Measurements from ENCODE around the gene SRMS. TPM values are rescaled to one million over a fixed set of nuclear protein-coding genes. Genes with fewer than 3 reads are reported as not detected.

SRMS gene
- polyA plus RNA-seq, 1 experiment = not detected

DNA sequence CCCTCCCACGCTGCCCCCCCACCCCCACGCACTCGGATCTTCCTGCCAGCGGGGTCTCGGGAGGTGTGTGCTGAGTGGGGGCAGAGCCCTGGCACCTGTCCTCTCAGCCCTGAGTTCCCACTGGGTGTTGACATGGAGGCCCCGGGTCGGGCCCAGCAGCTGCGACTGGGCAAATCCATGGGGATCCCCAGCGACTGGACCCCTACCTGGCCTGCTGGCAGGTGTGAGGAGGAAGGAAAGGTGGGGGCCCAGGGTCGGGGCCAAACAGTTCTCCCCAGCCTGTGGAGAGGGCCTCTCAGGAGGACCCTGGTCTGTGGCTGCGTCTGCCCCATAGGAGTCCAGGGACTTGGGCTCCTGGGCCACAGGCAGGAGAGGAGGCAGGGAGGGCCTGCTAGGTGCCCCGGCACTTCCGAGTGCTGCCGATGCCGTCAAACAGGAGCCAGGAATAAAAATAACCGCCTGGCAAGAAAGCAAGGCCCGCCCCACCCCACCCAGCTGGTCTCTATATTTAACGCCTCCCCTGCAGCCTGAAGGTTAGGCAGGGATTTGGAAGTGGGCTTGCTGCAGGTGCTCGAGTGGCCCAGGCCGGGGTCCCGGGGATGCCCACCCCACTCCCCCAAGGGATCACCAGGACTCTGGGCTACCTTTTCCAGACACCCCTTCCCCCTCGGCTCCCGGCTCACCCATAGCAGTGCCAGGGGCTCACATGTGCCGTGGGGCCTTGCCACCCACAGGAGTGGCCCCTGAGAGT is 47.2 kb downstream of the SRMS start:
- Histone ChIP-seq H3K9me3 (ENCODE audit: control insufficient read depth, insufficient read depth, low read length) (peaks cover 8% of the 10 kb centered on the region), H3K4me3 (ENCODE audit: low read depth, low read length) (no peak overlapping the region), H3K27me3 (ENCODE audit: control insufficient read depth, insufficient read depth, low read length) (peaks cover 47% of the 10 kb centered on the region), H3K27ac (ENCODE audit: low read depth, low read length) (no peak overlapping the region)
- POLR2A ChIA-PET = no interaction called here
- TF ChIP-seq, protein P1, sequence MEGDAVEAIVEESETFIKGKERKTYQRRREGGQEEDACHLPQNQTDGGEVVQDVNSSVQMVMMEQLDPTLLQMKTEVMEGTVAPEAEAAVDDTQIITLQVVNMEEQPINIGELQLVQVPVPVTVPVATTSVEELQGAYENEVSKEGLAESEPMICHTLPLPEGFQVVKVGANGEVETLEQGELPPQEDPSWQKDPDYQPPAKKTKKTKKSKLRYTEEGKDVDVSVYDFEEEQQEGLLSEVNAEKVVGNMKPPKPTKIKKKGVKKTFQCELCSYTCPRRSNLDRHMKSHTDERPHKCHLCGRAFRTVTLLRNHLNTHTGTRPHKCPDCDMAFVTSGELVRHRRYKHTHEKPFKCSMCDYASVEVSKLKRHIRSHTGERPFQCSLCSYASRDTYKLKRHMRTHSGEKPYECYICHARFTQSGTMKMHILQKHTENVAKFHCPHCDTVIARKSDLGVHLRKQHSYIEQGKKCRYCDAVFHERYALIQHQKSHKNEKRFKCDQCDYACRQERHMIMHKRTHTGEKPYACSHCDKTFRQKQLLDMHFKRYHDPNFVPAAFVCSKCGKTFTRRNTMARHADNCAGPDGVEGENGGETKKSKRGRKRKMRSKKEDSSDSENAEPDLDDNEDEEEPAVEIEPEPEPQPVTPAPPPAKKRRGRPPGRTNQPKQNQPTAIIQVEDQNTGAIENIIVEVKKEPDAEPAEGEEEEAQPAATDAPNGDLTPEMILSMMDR (IDR thresholded peaks at IDR 0.05; ENCODE audit: low read depth, low read length) = no peak
- CTCF ChIA-PET = no interaction called here
- DNase-seq (ENCODE audit: low read depth, low spot score) = no peak

DNA sequence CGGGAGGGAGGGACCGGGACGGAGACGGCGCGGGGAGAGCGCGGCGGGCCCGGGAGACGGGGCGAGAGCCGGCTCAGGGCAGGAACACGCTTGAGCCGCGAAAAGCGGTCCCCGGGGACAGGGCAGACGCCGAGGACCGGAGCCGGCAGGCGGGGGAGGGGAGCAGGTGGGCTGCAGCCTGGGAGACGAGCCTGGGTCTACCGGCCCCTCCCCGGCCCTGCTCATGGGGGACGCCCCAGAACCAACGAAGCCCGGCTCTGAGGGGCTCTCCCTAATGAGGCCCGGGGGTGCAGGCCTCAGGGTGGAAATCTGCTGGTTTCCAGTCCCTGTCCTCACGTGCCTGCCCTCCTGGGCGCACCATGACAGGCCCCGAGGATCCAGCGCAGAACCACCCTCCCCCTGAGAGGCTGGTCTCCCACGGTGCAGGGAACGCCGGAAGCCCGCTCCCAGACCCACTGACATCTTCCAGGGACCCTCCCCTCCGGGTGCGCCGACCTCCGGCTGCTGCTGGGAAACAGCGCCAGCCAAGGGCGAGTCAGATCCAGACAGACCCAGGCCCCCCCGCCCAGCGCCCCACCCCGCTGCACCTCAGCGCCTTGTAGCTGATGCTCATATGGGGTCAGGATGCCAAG is 48.1 kb downstream of the SRMS start:
- TF ChIP-seq, protein P1 (IDR thresholded peaks at IDR 0.05; ENCODE audit: low read depth, low read length) = no peak
- ChIA-PET CTCF (no interaction called here), POLR2A (no interaction called here)
- DNase-seq (ENCODE audit: low read depth, low spot score) = no peak
- peak overlapping the region; percentile 25; the same call in 1 of the 2 replicates for H3K4me3 ChIP-seq (ENCODE audit: low read depth, low read length)
- peaks cover 3% of the 10 kb centered on the region for H3K9me3 ChIP-seq (ENCODE audit: control insufficient read depth, insufficient read depth, low read length)
- peaks cover 41% of the 10 kb centered on the region for H3K27me3 ChIP-seq (ENCODE audit: control insufficient read depth, insufficient read depth, low read length)
- no peak overlapping the region for H3K27ac ChIP-seq (ENCODE audit: low read depth, low read length)

DNA sequence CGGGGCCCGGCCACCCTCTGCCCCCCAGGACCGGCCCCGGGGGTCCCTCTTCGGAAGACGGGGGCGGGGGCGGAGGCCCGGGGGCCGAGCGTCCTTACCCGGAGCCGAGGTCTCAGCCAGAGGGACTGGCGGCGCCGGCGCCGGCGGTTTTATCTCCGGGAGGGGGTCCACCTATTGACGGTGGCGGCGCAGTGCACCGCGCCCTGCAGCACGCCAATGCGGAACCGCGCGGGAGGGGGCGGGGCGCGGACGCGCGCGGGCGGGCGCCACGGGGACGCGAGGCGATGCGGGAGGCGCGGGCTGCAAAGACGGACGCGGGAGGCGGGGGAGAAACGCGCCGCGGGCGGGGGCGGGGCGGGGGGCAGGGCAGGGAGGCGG is 48.6 kb downstream of the SRMS start, which contains the start of gene EEF1A2:
Gene EEF1A2, minus strand, starts transcription at position 124 of the 378 bp plus-strand sequence. CDS start 1,320 bp downstream, outside the sequence.
- ChIA-PET CTCF (no interaction called here), POLR2A (no interaction called here)
- DNase-seq (ENCODE audit: low read depth, low spot score) = no peak
- H3K27me3 ChIP-seq (ENCODE audit: control insufficient read depth, insufficient read depth, low read length) = peaks cover 38% of the 10 kb centered on the region
- TF ChIP-seq, protein P1 (IDR thresholded peaks at IDR 0.05; ENCODE audit: low read depth, low read length) = no peak
- no peak within 1 kb of the TSS for H3K27ac ChIP-seq (ENCODE audit: low read depth, low read length)
- H3K9me3 ChIP-seq (ENCODE audit: control insufficient read depth, insufficient read depth, low read length) = no peaks in the 10 kb centered on the region; the same call in 1 of the 2 replicates
- H3K4me3 ChIP-seq (ENCODE audit: low read depth, low read length) = peak within 1 kb of the TSS; percentile 25; the same call in 1 of the 2 replicates

DNA sequence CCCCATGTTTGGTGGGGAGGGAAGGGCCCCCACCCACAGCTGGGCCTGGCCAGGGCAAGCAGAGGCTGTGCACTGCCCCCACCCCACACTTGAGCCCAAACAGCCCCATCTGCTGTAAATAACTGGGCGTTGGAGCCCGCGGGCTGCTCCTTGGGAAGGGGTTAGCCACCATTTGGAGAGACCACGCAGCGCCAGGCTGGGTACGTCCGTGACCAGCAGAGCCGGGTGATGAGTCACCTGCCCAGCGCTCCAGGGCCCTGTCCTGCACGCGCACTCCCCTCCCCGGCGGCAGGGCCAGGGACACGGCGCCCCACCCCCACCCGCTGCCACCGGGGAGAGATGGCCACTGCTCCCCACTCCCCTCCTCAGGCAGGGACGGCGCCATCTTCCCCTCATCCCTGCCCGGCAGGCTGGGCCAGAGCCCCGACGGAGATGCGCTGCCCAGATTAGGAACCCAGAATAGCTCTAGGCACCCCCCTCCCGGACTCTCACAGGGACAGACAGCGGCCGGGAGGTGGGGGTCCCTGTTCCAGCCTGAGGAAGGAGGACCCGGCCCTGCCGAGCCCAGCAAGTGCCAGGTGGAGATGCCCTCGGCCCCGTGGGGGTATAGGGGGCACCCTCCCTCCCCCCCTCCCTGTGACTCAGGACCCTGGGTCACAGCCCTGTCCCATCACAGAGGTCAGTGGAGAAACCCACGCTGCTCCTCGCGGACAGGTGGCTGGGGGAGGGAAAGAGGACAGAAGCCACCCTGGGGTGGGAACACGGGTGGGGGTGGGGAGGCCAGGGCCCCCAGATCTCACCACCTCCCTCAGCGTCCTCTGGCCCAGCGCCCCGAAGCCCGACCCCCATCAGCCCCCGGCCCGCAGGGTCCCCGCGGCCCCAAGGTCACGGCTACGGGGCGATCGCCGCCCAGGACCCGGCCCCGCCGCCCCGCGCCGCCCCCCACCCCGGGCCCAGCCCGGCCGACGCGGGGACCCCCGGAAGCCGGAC is 49.3 kb downstream of the SRMS start:
- no peak for DNase-seq (ENCODE audit: low read depth, low spot score)
- ChIA-PET CTCF (no interaction called here), POLR2A (no interaction called here)
- H3K27ac ChIP-seq (ENCODE audit: low read depth, low read length) = no peak overlapping the region
- H3K9me3 ChIP-seq (ENCODE audit: control insufficient read depth, insufficient read depth, low read length) = no peaks in the 10 kb centered on the region; the same call in 1 of the 2 replicates
- peaks cover 34% of the 10 kb centered on the region for H3K27me3 ChIP-seq (ENCODE audit: control insufficient read depth, insufficient read depth, low read length)
- no peak overlapping the region for H3K4me3 ChIP-seq (ENCODE audit: low read depth, low read length)
- TF ChIP-seq, protein P1 (IDR thresholded peaks at IDR 0.05; ENCODE audit: low read depth, low read length) = no peak

All from AG04450 (cell line).